Loucy (cell line): ENCODE data around the gene PIK3C3.

ENCODE experiments used
- EZH2phosphoT487 ChIP-seq: fragments of 200-600 bp; IDR thresholded peaks from 2 replicates; pipeline ENCODE4 v1.6.1; 2018; ENCODE audit warnings: antibody characterized with exemption, mild to moderate bottlenecking, moderate library complexity, borderline replicate concordance
- TF ChIP-seq, protein P1 (sequence below): fragments of 200-600 bp; sonication (generic); conservative IDR thresholded peaks from 2 replicates; pipeline ENCODE4 v1.5.1; 2014; ENCODE audit warnings: mild to moderate bottlenecking, antibody characterized with exemption, low read length

GRCh38 chr18:42087235-42087634 is 132.2 kb downstream of the PIK3C3 start:
- TF ChIP-seq, protein P1, sequence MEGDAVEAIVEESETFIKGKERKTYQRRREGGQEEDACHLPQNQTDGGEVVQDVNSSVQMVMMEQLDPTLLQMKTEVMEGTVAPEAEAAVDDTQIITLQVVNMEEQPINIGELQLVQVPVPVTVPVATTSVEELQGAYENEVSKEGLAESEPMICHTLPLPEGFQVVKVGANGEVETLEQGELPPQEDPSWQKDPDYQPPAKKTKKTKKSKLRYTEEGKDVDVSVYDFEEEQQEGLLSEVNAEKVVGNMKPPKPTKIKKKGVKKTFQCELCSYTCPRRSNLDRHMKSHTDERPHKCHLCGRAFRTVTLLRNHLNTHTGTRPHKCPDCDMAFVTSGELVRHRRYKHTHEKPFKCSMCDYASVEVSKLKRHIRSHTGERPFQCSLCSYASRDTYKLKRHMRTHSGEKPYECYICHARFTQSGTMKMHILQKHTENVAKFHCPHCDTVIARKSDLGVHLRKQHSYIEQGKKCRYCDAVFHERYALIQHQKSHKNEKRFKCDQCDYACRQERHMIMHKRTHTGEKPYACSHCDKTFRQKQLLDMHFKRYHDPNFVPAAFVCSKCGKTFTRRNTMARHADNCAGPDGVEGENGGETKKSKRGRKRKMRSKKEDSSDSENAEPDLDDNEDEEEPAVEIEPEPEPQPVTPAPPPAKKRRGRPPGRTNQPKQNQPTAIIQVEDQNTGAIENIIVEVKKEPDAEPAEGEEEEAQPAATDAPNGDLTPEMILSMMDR: no peak
- no peak for TF ChIP-seq EZH2phosphoT487
